OCI-LY7 (cell line): ENCODE data around the gene CCER1. TPM values are rescaled to one million over a fixed set of nuclear protein-coding genes. Genes with fewer than 3 reads are reported as not detected.

Experiments used
- BruUV-seq: library from RNA; stranded (reverse); fragments of 400-500 nt; replicated peaks from 2 replicates; lab custom pipeline; 2021; lab: Mats Ljungman, UMichigan
- CTCF ChIA-PET: fragments of 300-600 bp; sonication (Branson Sonifier 250); formaldehyde crosslinking; loops from one replicate; lab custom pipeline; 2022; ENCODE audit warnings: antibody characterized with exemption; ENCODE audit not compliant: unreplicated experiment; lab: Charles Lee
- POLR2A ChIA-PET: fragments of 300-600 bp; sonication (Branson Sonifier 250); formaldehyde crosslinking; loops from one replicate; lab custom pipeline; 2022; ENCODE audit warnings: antibody characterized with exemption; lab: Charles Lee
- DNase-seq: peaks from one replicate; pipeline ENCODE4 v3.0.0-alpha.2; 2015; ENCODE audit warnings: low spot score
- H2AFZ ChIP-seq: fragments of 200-600 bp; sonication (generic), shearing (Covaris generic); 2 replicates; pipeline ENCODE4 v1.6.1; 2014; ENCODE audit warnings: mild to moderate bottlenecking, antibody characterized with exemption, low read length, moderate library complexity
- H3K27ac ChIP-seq: fragments of 200-600 bp; sonication (generic); 2 replicates; pipeline ENCODE4 v1.5.1; 2014; ENCODE audit warnings: mixed run types, low read depth, mild to moderate bottlenecking, moderate library complexity, low read length, inconsistent platforms; ENCODE audit not compliant: poor library complexity, severe bottlenecking
- H3K36me3 ChIP-seq: fragments of 200-600 bp; sonication (generic); 2 replicates; pipeline ENCODE4 v1.6.1; 2014; ENCODE audit warnings: mild to moderate bottlenecking, antibody characterized with exemption, low read length, moderate library complexity, mixed read lengths; ENCODE audit not compliant: insufficient read depth
- H3K4me1 ChIP-seq: fragments of 200-600 bp; sonication (generic); 2 replicates; pipeline ENCODE4 v1.5.1; 2014; ENCODE audit warnings: mild to moderate bottlenecking, low read length; ENCODE audit not compliant: insufficient read depth, poor library complexity, severe bottlenecking
- H3K4me2 ChIP-seq: fragments of 200-600 bp; sonication (generic); 2 replicates; pipeline ENCODE4 v1.6.1; 2014; ENCODE audit warnings: mild to moderate bottlenecking, low read length
- H3K4me3 ChIP-seq: fragments of 200-600 bp; sonication (generic); 2 replicates; pipeline ENCODE4 v1.5.1; 2014; ENCODE audit warnings: mild to moderate bottlenecking, low read depth, low read length; ENCODE audit not compliant: poor library complexity, severe bottlenecking
- H3K79me2 ChIP-seq: fragments of 200-600 bp; sonication (generic); 2 replicates; pipeline ENCODE4 v1.6.1; 2016; ENCODE audit warnings: low read depth, mild to moderate bottlenecking, low read length, moderate library complexity, mixed read lengths; ENCODE audit not compliant: insufficient read depth
- H3K9me2 ChIP-seq: fragments of 200-600 bp; sonication (generic); 2 replicates; pipeline ENCODE4 v1.6.1; 2016; ENCODE audit warnings: mild to moderate bottlenecking, low read length, mixed read lengths; ENCODE audit not compliant: insufficient read depth
- H3K9me3 ChIP-seq: fragments of 200-600 bp; sonication (generic); 2 replicates; pipeline ENCODE4 v1.6.1; 2014; ENCODE audit warnings: mild to moderate bottlenecking, mixed run types, low read length, mixed read lengths
- H4K20me1 ChIP-seq: fragments of 200-600 bp; sonication (generic); 2 replicates; pipeline ENCODE4 v1.6.1; 2014; ENCODE audit warnings: mild to moderate bottlenecking, antibody characterized with exemption, low read length, moderate library complexity, mixed read lengths; ENCODE audit not compliant: insufficient read depth
- EZH2phosphoT487 ChIP-seq: fragments of 200-600 bp; sonication (generic); IDR thresholded peaks from 2 replicates; pipeline ENCODE4 v1.6.1; 2018; ENCODE audit warnings: low read depth, borderline replicate concordance, mild to moderate bottlenecking, mixed run types, antibody characterized with exemption, low read length, moderate library complexity, mixed read lengths
- intact Hi-C: fragments of 100-400 bp; cut with micrococcal nuclease; formaldehyde crosslinking; loops from one replicate; pipeline ENCODE4 v1.10.0; 2022; ENCODE audit not compliant: unreplicated experiment
- total RNA-seq, 2 experiments: library from RNA; depleted of rRNA in 1 of 2; stranded (reverse); fragments of >200 nt in 1 of 2; shearing (Covaris generic) in 1 of 2; gene quantifications; 2 replicates each; pipeline ENCODE4 v1.2.3, GENCODE V29; 2014 to 2022
- TF ChIP-seq, protein P1 (sequence below): fragments of 200-600 bp; sonication (generic); conservative IDR thresholded peaks from 2 replicates; pipeline ENCODE4 v1.5.1; 2014; ENCODE audit warnings: mild to moderate bottlenecking, antibody characterized with exemption, low read length, moderate library complexity, mixed read lengths

The CCER1 gene
- total RNA-seq, 2 experiments from 2014 or later = not detected

GRCh38 chr12:90991952-90992465 is 37.0 kb upstream of the CCER1 start:
- intact Hi-C loops = no loop called here
- Histone ChIP-seq H2AFZ (no peak overlapping the region), H3K4me3 (no peak overlapping the region), H3K4me1 (no peaks in the 10 kb centered on the region), H3K4me2 (no peak overlapping the region), H3K79me2 (no peaks in the 10 kb centered on the region), H3K27ac (no peak overlapping the region), H3K36me3 (no peaks in the 10 kb centered on the region), H3K9me2 (no peaks in the 10 kb centered on the region), H4K20me1 (no peaks in the 10 kb centered on the region), H3K9me3 (no peaks in the 10 kb centered on the region)
- no peak for DNase-seq
- no TSS peak for BruUV-seq
- TF ChIP-seq EZH2phosphoT487 = no peak
- TF ChIP-seq, protein P1, sequence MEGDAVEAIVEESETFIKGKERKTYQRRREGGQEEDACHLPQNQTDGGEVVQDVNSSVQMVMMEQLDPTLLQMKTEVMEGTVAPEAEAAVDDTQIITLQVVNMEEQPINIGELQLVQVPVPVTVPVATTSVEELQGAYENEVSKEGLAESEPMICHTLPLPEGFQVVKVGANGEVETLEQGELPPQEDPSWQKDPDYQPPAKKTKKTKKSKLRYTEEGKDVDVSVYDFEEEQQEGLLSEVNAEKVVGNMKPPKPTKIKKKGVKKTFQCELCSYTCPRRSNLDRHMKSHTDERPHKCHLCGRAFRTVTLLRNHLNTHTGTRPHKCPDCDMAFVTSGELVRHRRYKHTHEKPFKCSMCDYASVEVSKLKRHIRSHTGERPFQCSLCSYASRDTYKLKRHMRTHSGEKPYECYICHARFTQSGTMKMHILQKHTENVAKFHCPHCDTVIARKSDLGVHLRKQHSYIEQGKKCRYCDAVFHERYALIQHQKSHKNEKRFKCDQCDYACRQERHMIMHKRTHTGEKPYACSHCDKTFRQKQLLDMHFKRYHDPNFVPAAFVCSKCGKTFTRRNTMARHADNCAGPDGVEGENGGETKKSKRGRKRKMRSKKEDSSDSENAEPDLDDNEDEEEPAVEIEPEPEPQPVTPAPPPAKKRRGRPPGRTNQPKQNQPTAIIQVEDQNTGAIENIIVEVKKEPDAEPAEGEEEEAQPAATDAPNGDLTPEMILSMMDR = no peak
- CTCF ChIA-PET = no interaction called here
- POLR2A ChIA-PET = no interaction called here

- Histone ChIP-seq H3K36me3 (no peaks in the 10 kb centered on the region), H3K27ac (no peak overlapping the region), H3K9me3 (no peaks in the 10 kb centered on the region), H3K79me2 (no peaks in the 10 kb centered on the region), H3K4me3 (no peak overlapping the region), H3K4me1 (no peaks in the 10 kb centered on the region), H3K4me2 (no peak overlapping the region), H2AFZ (no peak overlapping the region), H3K9me2 (no peaks in the 10 kb centered on the region), H4K20me1 (no peaks in the 10 kb centered on the region)
- ChIA-PET CTCF (no interaction called here), POLR2A (no interaction called here)
- no peak for TF ChIP-seq EZH2phosphoT487
- TF ChIP-seq, protein P1 = no peak
- DNase-seq = no peak
- no TSS peak for BruUV-seq
- intact Hi-C loops = no loop called here
Measured at GRCh38 chr12:90990611-90991010, 35.6 kb upstream of the CCER1 start.

DNA sequence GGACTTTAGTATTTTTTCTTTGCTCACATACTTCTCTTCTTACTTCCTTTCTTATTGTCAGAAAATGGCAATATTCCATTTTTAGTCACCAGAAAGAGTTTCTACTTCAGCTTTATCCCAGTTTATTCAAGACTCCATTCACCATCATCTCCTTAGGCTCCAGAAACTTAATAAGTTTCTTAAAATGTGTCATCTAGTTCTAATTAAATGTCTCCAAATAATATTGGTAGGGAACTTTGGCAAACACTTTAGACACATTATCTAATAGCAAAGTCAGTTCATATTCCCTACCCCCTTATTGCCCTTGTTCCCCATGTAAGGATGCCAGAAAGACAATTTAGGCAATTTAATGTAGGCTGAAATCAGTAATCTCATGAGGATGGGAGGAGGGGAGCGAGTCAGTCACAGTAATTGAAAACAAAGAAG is 34.7 kb upstream of the CCER1 start:
- BruUV-seq = no TSS peak
- intact Hi-C loops = no loop called here

More for the DNA sequence above, 34.7 kb upstream of the CCER1 start:
- H3K4me3 ChIP-seq = no peak overlapping the region
- no peak overlapping the region for H3K4me2 ChIP-seq
- H3K9me3 ChIP-seq = no peaks in the 10 kb centered on the region
- ChIA-PET CTCF (no interaction called here), POLR2A (no interaction called here)
- no peak overlapping the region for H2AFZ ChIP-seq
- DNase-seq = no peak
- H3K27ac ChIP-seq = no peak overlapping the region
- TF ChIP-seq, protein P1 = no peak
- no peak for TF ChIP-seq EZH2phosphoT487
- H4K20me1 ChIP-seq = no peaks in the 10 kb centered on the region
- no peaks in the 10 kb centered on the region for H3K79me2 ChIP-seq
- H3K9me2 ChIP-seq = no peaks in the 10 kb centered on the region
- no peaks in the 10 kb centered on the region for H3K36me3 ChIP-seq
- no peaks in the 10 kb centered on the region for H3K4me1 ChIP-seq
